Common myeloid progenitor, CD34-positive (primary cell): Measurements from ENCODE around the gene PM20D2. TPM values are rescaled to one million over a fixed set of nuclear protein-coding genes. Genes with fewer than 3 reads are reported as not detected.

Source experiments
- CTCF ChIA-PET: fragments of 350-600 bp; sonication (Branson Sonifier 250); formaldehyde crosslinking; loops from one replicate; lab custom pipeline; 2021; ENCODE audit warnings: antibody characterized with exemption; lab: Charles Lee
- POLR2A ChIA-PET: fragments of 350-600 bp; sonication (Branson Sonifier 250); formaldehyde crosslinking; loops from one replicate; lab custom pipeline; 2021; ENCODE audit warnings: antibody characterized with exemption; lab: Charles Lee
- DNase-seq, 3 donors: peaks; one replicate each; pipeline versions ENCODE4 v3.0.0 to v3.0.0-alpha.2; 2013
- H3K27ac ChIP-seq, 2 experiments: 1 replicate in 1 of 2; 2 replicates in 1 of 2; pipeline ENCODE4 v1.7.0; 2013; ENCODE audit warnings: inconsistent platforms in 2 of 2, low read length in 2 of 2, mild to moderate bottlenecking in 2 of 2, low read depth in 1 of 2, moderate library complexity in 1 of 2; ENCODE audit not compliant: severe bottlenecking in 2 of 2, insufficient read depth in 1 of 2, poor library complexity in 1 of 2
- H3K27me3 ChIP-seq, 5 experiments: replicated peaks in 2 of 5; 1 replicate in 3 of 5; 2 replicates in 2 of 5; pipeline versions ENCODE4 v1.6.1 to v1.7.0; 2013; ENCODE audit warnings: low read length in 4 of 5, mild to moderate bottlenecking in 2 of 5, moderate library complexity in 2 of 5, inconsistent platforms in 1 of 5; ENCODE audit not compliant: insufficient read depth in 5 of 5, control insufficient read depth in 4 of 5
- H3K36me3 ChIP-seq, 4 experiments: 1 replicate in 2 of 4; 2 replicates in 2 of 4; pipeline versions ENCODE4 v1.6.1 to v1.7.0; 2013; ENCODE audit warnings: low read length in 3 of 4, control low read depth in 1 of 4, mild to moderate bottlenecking in 1 of 4; ENCODE audit not compliant: control insufficient read depth in 4 of 4, insufficient read depth in 4 of 4
- H3K4me1 ChIP-seq, 4 experiments: 1 replicate in 3 of 4; 2 replicates in 1 of 4; pipeline versions ENCODE4 v1.6.1 to v1.7.1; 2013; ENCODE audit warnings: low read length in 3 of 4, mild to moderate bottlenecking in 3 of 4, control low read depth in 1 of 4, inconsistent platforms in 1 of 4, moderate library complexity in 1 of 4; ENCODE audit not compliant: control insufficient read depth in 4 of 4, insufficient read depth in 4 of 4; ENCODE audit errors: control extremely low read depth in 1 of 4
- H3K4me3 ChIP-seq, 7 experiments: 1 replicate in 4 of 7; 2 replicates in 3 of 7; pipeline versions ENCODE4 v1.5.1 to v1.7.0; 2013; ENCODE audit warnings: mild to moderate bottlenecking in 7 of 7, low read length in 6 of 7, moderate library complexity in 6 of 7, inconsistent platforms in 2 of 7, low read depth in 2 of 7, control low read depth in 1 of 7; ENCODE audit not compliant: insufficient read depth in 4 of 7, control insufficient read depth in 1 of 7; ENCODE audit errors: extremely low read depth in 1 of 7
- H3K9me3 ChIP-seq, 5 experiments: 1 replicate in 4 of 5; 2 replicates in 1 of 5; pipeline versions ENCODE4 v1.6.1 to v1.7.1; 2013; ENCODE audit warnings: low read length in 4 of 5, mild to moderate bottlenecking in 2 of 5, inconsistent platforms in 1 of 5, low read depth in 1 of 5, moderate library complexity in 1 of 5; ENCODE audit not compliant: control insufficient read depth in 4 of 5, insufficient read depth in 2 of 5; ENCODE audit errors: control extremely low read depth in 1 of 5
- WGBS: methylation state at CpG from one replicate; pipeline ENCODE4 v1.1.5; 2013; ENCODE audit not compliant: insufficient coverage; 5-methylcytosine and 5-hydroxymethylcytosine counted together
- polyA plus RNA-seq: library from polyadenylated mRNA; unstranded; fragments of 120-200 nt; gene quantifications from one replicate; pipeline ENCODE4 v1.2.1, GENCODE V29; 2013

Gene PM20D2, protein sequence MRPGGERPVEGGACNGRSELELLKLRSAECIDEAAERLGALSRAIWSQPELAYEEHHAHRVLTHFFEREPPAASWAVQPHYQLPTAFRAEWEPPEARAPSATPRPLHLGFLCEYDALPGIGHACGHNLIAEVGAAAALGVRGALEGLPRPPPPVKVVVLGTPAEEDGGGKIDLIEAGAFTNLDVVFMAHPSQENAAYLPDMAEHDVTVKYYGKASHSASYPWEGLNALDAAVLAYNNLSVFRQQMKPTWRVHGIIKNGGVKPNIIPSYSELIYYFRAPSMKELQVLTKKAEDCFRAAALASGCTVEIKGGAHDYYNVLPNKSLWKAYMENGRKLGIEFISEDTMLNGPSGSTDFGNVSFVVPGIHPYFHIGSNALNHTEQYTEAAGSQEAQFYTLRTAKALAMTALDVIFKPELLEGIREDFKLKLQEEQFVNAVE
- 41.2 TPM for polyA plus RNA-seq

DNA sequence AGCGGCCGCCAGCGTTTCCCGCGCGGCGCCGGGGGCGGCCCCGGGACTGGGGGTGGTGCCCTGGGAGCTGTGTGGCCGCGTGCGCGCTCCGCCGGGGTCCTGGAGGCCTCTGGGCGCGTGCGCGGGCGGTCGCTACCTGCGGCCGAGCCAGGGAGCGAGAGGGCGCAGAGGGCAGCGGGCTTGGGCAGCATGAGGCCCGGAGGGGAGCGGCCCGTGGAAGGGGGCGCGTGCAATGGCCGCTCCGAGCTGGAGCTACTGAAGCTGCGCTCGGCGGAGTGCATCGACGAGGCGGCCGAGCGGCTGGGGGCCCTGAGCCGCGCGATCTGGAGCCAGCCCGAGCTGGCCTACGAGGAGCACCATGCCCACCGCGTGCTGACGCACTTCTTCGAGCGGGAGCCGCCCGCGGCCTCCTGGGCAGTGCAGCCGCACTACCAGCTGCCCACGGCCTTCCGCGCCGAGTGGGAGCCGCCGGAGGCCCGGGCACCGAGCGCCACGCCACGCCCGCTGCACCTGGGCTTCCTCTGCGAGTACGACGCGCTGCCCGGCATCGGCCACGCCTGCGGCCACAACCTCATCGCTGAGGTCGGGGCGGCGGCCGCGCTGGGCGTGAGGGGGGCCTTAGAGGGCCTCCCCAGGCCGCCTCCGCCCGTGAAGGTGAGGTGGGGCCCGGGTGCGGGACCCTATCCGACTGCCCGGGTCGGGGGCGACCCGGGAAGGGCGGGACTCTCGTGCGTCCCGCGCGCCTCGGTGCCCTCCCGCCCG, at the start of gene PM20D2:
PM20D2 (plus strand) TSS at position 100 of the 762 bp plus-strand sequence; CDS start at position 190, 90 bp downstream.
- Histone ChIP-seq H3K4me1 (peaks cover 2 to 38% (median 25%) of the 10 kb centered on the region in 4 experiments), H3K36me3 (peaks cover 0 to 20% (median 9%) of the 10 kb centered on the region in 4 experiments), H3K27ac (peak within 1 kb of the TSS; percentile 17 to 72), H3K4me3 (peak within 1 kb of the TSS; percentile 68 to 96 (median 82)), H3K27me3 (no peaks in the 10 kb centered on the region), H3K9me3 (no peaks in the 10 kb centered on the region)
- DNase-seq, result peak; percentile 56 to 85 (median 77)
- ChIA-PET CTCF (interaction anchor here (0.9 to 7.8 kb wide), 13 partner anchors 10 to 173 kb away, joined by 3 to 36 read pairs (median 4); no protein-coding TSS in a partner anchor), POLR2A (interaction anchor here (1.1 to 1.5 kb wide), 3 partner anchors 15 to 64 kb away, joined by 3 to 5 read pairs (median 3); no protein-coding TSS in a partner anchor)
- WGBS, result under 1% methylated on average over 86 of the region's 102 CpGs

DNA sequence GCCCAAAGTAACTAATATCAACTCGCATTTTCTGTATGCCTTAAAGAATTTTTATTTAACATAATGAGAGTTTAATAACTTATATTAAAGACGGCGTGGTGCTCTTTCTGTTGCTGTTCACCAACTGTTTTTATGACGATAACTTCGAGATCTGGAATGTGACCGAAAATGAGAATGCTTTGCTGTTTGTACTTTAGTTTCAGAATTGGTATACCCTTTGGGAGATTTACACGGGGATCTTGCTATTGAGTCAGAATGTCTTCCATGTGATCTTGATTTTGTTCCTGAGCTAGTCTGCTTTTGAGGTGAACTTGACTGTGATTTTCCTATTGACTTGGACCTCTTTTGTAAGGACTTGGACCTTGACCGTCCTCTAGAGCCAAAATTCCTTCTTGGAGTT, 47.4 kb upstream of the PM20D2 start:
- Histone ChIP-seq H3K36me3 (no peaks in the 10 kb centered on the region), H3K4me1 (no peaks in the 10 kb centered on the region), H3K27me3 (no peaks in the 10 kb centered on the region), H3K9me3 (no peaks in the 10 kb centered on the region), H3K4me3 (no peak overlapping the region), H3K27ac (no peak overlapping the region)
- 100% methylated on average over 7 of the region's 8 CpGs for WGBS
- CTCF ChIA-PET, result interaction anchor here (0.6 to 1.6 kb wide), 4 partner anchors 20 to 141 kb away, joined by 3 to 4 read pairs (median 4); no protein-coding TSS in a partner anchor
- POLR2A ChIA-PET, result interaction anchor here (0.6 kb wide), 1 partner anchor 44 kb away, joined by 3 read pairs; no protein-coding TSS in a partner anchor
- no peak for DNase-seq

DNA sequence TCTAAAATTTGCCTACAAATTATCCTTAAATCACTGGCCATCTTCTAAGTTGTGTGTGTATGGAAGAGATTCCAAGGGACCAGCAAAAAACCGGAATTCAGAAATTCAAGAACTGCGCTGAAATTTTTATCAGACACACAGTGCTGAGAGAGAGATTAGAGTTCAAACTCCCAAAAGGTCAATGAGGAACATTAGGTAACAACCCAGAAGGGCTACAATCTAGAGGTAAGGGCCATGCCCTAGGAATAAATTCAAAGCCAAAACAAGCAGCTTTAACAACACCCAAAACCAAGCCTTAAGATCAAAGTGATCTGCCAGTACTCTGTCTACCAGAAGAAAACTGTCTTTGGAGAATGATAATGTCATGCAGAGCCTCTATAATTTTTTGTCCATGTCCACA, 45.7 kb upstream of the PM20D2 start:
- DNase-seq, result no peak
- Histone ChIP-seq H3K4me1 (no peaks in the 10 kb centered on the region), H3K4me3 (no peak overlapping the region), H3K27ac (no peak overlapping the region), H3K36me3 (peaks cover 0 to 5% (median 2%) of the 10 kb centered on the region in 4 experiments), H3K27me3 (no peaks in the 10 kb centered on the region), H3K9me3 (no peaks in the 10 kb centered on the region)
- CTCF ChIA-PET, result interaction anchor here (1.2 kb wide), 1 partner anchor 44 kb away, joined by 4 read pairs; no protein-coding TSS in a partner anchor
- 100% methylated on average over 2 of the region's 2 CpGs for WGBS
- POLR2A ChIA-PET, result interaction anchor here (1.3 kb wide), 1 partner anchor 14 kb away, joined by 6 read pairs; no protein-coding TSS in a partner anchor

DNA sequence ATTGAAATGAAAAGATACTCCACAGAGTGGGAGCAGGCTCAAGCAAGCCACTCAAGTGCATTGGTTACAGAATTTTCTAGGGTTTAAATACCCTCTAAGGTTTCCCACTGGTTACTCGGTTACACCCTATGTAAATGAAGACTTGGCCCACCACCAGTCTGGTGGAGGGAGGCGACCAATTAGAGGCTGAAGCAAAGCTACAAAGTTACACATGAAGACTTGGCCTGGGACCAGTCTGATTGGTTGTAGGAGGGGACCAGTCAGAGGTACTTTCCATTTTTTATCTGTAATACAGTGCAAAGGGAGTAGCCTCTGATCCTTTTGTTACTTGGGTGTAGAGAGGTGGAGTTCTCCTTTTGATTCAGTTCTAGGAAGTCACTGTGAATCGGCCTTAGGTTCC, 35.6 kb upstream of the PM20D2 start:
- H3K27ac ChIP-seq, result no peak overlapping the region
- whole genome bisulfite sequencing, result 100% methylated on average over 2 of the region's 3 CpGs
- H3K4me3 ChIP-seq, result no peak overlapping the region
- no peaks in the 10 kb centered on the region for H3K9me3 ChIP-seq
- H3K27me3 ChIP-seq, result no peaks in the 10 kb centered on the region
- CTCF ChIA-PET, result interaction anchor here (1.0 to 2.5 kb wide), 4 partner anchors 12 to 128 kb away, joined by 3 to 5 read pairs (median 4); no protein-coding TSS in a partner anchor
- H3K4me1 ChIP-seq, result no peaks in the 10 kb centered on the region
- POLR2A ChIA-PET, result no interaction called here
- H3K36me3 ChIP-seq, result no peaks in the 10 kb centered on the region
- DNase-seq, result no peak

DNA sequence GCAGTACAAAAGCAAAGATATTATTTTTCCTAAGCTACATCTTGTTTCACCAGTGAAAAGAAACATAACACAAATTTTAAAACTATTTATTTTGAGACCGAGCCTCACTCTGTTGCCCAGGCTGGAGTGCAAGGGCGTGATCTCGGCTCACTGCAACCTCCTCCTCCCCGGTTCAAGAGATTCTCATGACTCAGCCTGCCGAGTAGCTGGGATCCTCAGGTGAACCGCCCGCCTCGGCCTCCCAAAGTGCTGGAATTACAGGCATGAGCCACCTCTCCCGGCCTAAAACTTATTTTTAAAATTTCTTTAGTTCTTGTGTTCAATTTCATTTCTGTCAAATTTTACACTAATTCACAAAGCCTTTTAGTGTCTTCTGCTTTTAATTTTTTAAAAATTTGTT, 33.9 kb upstream of the PM20D2 start:
- 94% methylated on average over 5 of the region's 9 CpGs for WGBS

DNA sequence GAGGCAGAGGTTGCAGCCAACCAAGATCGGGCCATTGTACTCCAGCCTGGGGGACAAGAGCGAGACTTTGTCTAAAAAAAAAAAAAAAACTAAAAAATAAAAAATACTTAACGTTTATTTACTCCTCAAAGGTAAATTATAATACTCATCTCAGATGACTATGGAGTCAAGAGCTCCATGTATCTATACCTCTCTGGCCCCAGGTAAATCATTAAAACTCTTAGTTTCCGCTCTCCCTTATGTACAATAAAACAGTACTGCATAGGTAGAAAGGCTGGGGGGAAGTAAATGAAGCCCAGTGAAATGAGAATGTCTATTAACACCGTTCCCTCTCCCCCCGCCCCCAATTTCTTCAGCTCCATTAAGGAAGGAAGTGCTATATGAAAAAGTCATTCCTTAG, 29.2 kb upstream of the PM20D2 start:
- CTCF ChIA-PET, result interaction anchor here (0.8 to 3.0 kb wide), 8 partner anchors 10 to 255 kb away, joined by 3 to 13 read pairs (median 4); partner anchors contain the start of gene RNGTT
- POLR2A ChIA-PET, result interaction anchor here (0.6 kb wide), 1 partner anchor 27 kb away, joined by 3 read pairs; no protein-coding TSS in a partner anchor
- Histone ChIP-seq H3K4me1 (peaks cover 0 to 13% (median 10%) of the 10 kb centered on the region in 4 experiments), H3K9me3 (no peaks in the 10 kb centered on the region), H3K36me3 (no peaks in the 10 kb centered on the region), H3K27me3 (no peaks in the 10 kb centered on the region), H3K27ac (no peak overlapping the region), H3K4me3 (peak overlapping the region in 5 of 7 experiments; percentile 72 to 86 (median 79))
- WGBS, result no CpG with 5 or more reads among the region's 6 CpGs
- peak in 2 of 3 donors; percentile 22 to 37 for DNase-seq

More for the DNA sequence above, 33.9 kb upstream of the PM20D2 start:
- no peaks in the 10 kb centered on the region for H3K36me3 ChIP-seq
- POLR2A ChIA-PET, result interaction anchor here (1.1 kb wide), 1 partner anchor 26 kb away, joined by 4 read pairs; no protein-coding TSS in a partner anchor
- H3K9me3 ChIP-seq, result no peaks in the 10 kb centered on the region
- DNase-seq, result no peak
- H3K4me3 ChIP-seq, result no peak overlapping the region
- CTCF ChIA-PET, result interaction anchor here (1.2 to 1.9 kb wide), 3 partner anchors 10 to 27 kb away, joined by 4 read pairs; no protein-coding TSS in a partner anchor
- H3K27me3 ChIP-seq, result no peaks in the 10 kb centered on the region
- peaks cover 0 to 5% (median 3%) of the 10 kb centered on the region in 4 experiments for H3K4me1 ChIP-seq
- H3K27ac ChIP-seq, result no peak overlapping the region
